ENCODE measurements around the gene SMYD3.
"Not testable (repeated sequence)": the region's sequence is repeated elsewhere in the genome, so short reads cannot be mapped to it uniquely, and the experiment has no call there.

The SMYD3 gene

DNA sequence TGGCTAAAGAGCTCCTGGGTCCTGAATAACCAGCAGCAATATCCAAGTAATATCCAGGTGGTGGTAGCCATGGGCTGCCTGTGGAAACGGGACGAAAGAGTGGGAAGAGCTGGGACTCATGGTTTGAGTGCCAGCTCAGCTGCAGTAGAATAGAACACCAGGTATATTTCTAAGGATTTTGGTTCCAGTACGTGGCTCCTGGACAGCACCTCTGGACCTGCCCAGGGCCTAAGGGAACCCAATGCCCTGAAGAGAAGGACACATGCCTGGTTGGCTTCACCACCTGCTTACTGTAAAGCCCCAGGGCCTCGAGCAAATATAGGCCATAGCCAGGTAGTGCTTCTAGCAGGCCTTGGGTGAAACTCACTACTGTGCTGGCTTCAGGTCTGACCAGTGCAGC lies 785.6 kb downstream of the SMYD3 start:
- TF ChIP-seq CTCF (IDR thresholded peaks at IDR 0.05; ENCODE audit: insufficient read depth, missing control alignments): no peak
- FAIRE-seq (no peak), DNase-seq (ENCODE audit: insufficient read length, low spot score) (no peak)

GRCh38 chr1:245718951-245719350 lies 788.1 kb downstream of the SMYD3 start:
- DNase-seq (ENCODE audit: insufficient read length, low spot score): no peak
- no peak for FAIRE-seq
- TF ChIP-seq CTCF (IDR thresholded peaks at IDR 0.05; ENCODE audit: insufficient read depth, missing control alignments): no peak

GRCh38 chr1:245718123-245718522 lies 789.0 kb downstream of the SMYD3 start:
- TF ChIP-seq CTCF (IDR thresholded peaks at IDR 0.05; ENCODE audit: insufficient read depth, missing control alignments): no peak
- DNase-seq (ENCODE audit: insufficient read length, low spot score) (no peak), FAIRE-seq (no peak)

- no peak for DNase-seq (ENCODE audit: insufficient read length, low spot score)
- no peak for TF ChIP-seq CTCF (IDR thresholded peaks at IDR 0.05; ENCODE audit: insufficient read depth, missing control alignments)
- FAIRE-seq: no peak
These were observed 789.5 kb downstream of the SMYD3 start for GRCh38 chr1:245717611-245718010.

DNA sequence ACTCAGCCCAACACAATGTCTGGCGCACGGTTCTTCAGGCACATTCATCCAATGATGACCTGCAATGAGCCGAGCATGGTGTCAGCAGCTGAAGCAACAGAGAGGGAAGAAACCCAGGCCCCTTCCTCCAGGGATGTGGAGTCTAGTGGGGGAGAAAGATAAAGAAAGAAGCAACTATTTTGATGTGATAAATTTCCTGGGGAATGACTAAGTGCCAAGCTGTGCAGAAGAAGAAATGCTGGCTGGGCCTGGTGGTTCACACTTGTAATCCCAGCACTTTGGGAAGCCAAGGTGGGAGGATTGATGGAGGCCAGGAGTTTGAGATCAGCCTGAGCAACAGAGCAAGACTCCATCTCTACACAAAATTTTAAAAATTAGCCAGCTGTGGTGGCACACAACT lies 790.5 kb downstream of the SMYD3 start:
- TF ChIP-seq CTCF (IDR thresholded peaks at IDR 0.05; ENCODE audit: insufficient read depth, missing control alignments): no peak
- FAIRE-seq (no peak), DNase-seq (ENCODE audit: insufficient read length, low spot score) (no peak)

- DNase-seq (ENCODE audit: insufficient read length, low spot score) (no peak), FAIRE-seq (no peak)
- no peak for TF ChIP-seq CTCF (IDR thresholded peaks at IDR 0.05; ENCODE audit: insufficient read depth, missing control alignments)
These were observed 791.1 kb downstream of the SMYD3 start for GRCh38 chr1:245715970-245716369.

DNA sequence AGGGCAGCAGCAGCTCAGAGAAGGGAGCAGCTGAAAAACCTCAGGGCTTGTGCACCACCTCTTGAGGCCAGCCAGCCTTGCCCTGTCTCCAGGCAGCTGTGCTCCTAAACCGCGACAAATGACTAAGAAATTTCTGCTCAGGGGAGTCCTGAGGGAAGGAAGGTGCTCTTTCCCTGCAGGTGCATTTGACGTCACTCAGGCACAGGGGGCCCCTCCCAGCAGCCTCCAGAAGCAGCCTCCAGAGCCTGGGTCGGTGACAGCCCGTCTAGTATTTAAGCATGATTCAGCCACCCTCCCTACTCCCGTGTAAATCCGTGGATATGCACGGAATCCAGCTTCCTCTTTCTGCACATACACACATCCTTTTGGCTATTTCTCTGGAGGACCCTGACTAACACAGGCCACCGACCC lies 791.8 kb downstream of the SMYD3 start:
- DNase-seq (ENCODE audit: insufficient read length, low spot score) (no peak), FAIRE-seq (no peak)
- no peak for TF ChIP-seq CTCF (IDR thresholded peaks at IDR 0.05; ENCODE audit: insufficient read depth, missing control alignments)

DNA sequence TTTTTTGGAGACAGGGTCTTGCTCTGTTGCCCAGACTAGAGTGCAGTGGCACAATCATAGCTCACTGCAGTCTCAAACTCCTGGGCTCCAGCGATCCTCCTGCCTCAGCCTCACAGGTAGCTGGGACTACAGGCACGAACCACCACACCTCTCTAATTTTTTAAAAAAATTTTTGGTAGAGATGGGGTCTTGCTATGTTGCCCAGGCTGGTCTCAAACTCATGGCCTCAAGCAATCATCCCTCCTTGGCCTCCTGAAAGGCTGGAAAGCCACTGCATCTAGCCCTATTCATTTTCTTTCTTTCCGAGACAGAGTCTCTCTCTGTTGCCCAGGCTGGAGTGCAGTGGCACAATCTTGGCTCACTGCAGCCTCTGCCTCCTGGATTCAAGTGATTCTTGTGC lies 793.1 kb downstream of the SMYD3 start:
- not testable (repeated sequence) for DNase-seq (ENCODE audit: insufficient read length, low spot score); FAIRE-seq
